Prostate gland (tissue), 2 donors: Measurements from ENCODE around the gene STXBP6. TPM values are rescaled to one million over a fixed set of nuclear protein-coding genes. Genes with fewer than 3 reads are reported as not detected.

Experiments
- DNase-seq: peaks from one replicate; pipeline ENCODE4 v3.0.0-alpha.2; 2019; ENCODE audit warnings: low spot score
- H3K27ac ChIP-seq, 2 donors: fragments of 200-600 bp; sonication (generic); 2 replicates each; pipeline ENCODE4 v1.5.1; 2017 to 2019
- H3K27me3 ChIP-seq: fragments of 200-600 bp; sonication (generic); replicated peaks from 2 replicates; pipeline ENCODE4 v1.5.1; 2019; ENCODE audit not compliant: insufficient read depth
- H3K36me3 ChIP-seq, 2 donors: fragments of 200-600 bp; sonication (generic); 1 replicate in 1 of 2; 2 replicates in 1 of 2; pipeline versions ENCODE4 v1.5.1 to v1.8.1; 2017 to 2019
- H3K4me1 ChIP-seq: fragments of 200-600 bp; sonication (generic); replicated peaks from 2 replicates; pipeline ENCODE4 v1.5.1; 2019
- H3K4me3 ChIP-seq, 2 donors: fragments of 200-600 bp; sonication (generic); 2 replicates each; pipeline ENCODE4 v1.5.1; 2017 to 2019
- H3K9me3 ChIP-seq: fragments of 200-600 bp; sonication (generic); 2 replicates; pipeline ENCODE4 v1.5.1; 2017
- POLR2A ChIP-seq: fragments of 450-650 bp; IDR thresholded peaks from one replicate; pipeline ENCODE4 v1.6.1; 2016; ENCODE audit warnings: antibody characterized with exemption, mild to moderate bottlenecking
- POLR2AphosphoS5 ChIP-seq: sonication (generic); formaldehyde crosslinking; IDR thresholded peaks from one replicate; pipeline ENCODE4 v1.6.1; 2017; ENCODE audit warnings: antibody characterized with exemption
- WGBS: methylation state at CpG from one replicate; pipeline ENCODE4 v1.1.5; 2018; 5-methylcytosine and 5-hydroxymethylcytosine counted together
- intact Hi-C: fragments of 100-400 bp; cut with DNase I; formaldehyde crosslinking; loops from one replicate; pipeline ENCODE4 v1.14.2; 2022
- total RNA-seq, 2 donors: library from RNA; depleted of rRNA; stranded (reverse); fragments of >200 nt; gene quantifications; one replicate each; pipeline ENCODE4 v1.1.0, GENCODE V29; 2016
- TF ChIP-seq, protein P1 (sequence below), 4 experiments: fragments of 200-600 bp in 2 of 4; fragments of 450-650 bp in 2 of 4; sonication (generic) in 2 of 4; IDR thresholded peaks; 1 replicate in 3 of 4; 2 replicates in 1 of 4; pipeline ENCODE4 v1.5.1; 2016 to 2019; ENCODE audit warnings: antibody characterized with exemption in 4 of 4, mild to moderate bottlenecking in 2 of 4, moderate library complexity in 2 of 4

The STXBP6 gene
- total RNA-seq, 2 donors from 2014 or later: 12.4 to 32.3 TPM

DNA sequence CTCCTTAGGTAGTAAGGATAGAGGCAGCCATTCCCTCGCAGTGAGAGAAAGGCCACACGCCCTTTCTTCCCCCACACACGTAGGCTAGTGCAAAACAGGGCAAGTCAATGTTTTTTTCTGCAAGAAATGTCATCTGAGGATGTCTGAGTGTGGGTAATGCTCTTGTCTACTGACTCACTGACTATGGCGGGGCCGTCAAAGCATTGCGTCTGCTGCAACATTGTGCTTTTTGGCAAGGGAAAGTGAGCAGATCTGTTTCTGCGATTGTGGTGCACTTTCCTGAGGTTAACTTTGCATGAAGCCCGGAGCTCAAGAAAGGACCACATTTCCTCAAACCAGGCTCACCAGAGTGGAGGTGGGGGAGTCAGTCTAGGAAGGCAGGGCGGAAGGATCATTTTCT, 234.4 kb downstream of the STXBP6 start:
- TF ChIP-seq, protein P1, sequence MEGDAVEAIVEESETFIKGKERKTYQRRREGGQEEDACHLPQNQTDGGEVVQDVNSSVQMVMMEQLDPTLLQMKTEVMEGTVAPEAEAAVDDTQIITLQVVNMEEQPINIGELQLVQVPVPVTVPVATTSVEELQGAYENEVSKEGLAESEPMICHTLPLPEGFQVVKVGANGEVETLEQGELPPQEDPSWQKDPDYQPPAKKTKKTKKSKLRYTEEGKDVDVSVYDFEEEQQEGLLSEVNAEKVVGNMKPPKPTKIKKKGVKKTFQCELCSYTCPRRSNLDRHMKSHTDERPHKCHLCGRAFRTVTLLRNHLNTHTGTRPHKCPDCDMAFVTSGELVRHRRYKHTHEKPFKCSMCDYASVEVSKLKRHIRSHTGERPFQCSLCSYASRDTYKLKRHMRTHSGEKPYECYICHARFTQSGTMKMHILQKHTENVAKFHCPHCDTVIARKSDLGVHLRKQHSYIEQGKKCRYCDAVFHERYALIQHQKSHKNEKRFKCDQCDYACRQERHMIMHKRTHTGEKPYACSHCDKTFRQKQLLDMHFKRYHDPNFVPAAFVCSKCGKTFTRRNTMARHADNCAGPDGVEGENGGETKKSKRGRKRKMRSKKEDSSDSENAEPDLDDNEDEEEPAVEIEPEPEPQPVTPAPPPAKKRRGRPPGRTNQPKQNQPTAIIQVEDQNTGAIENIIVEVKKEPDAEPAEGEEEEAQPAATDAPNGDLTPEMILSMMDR (IDR thresholded peaks at IDR 0.05): no peak
- no peak for TF ChIP-seq POLR2AphosphoS5
- no peak for TF ChIP-seq POLR2A
- WGBS: 88% methylated on average over 9 of the region's 9 CpGs
- H3K27me3 ChIP-seq: no peaks in the 10 kb centered on the region
- no peaks in the 10 kb centered on the region for H3K36me3 ChIP-seq
- H3K4me1 ChIP-seq: peaks cover 32% of the 10 kb centered on the region
- no peaks in the 10 kb centered on the region for H3K9me3 ChIP-seq
- no peak overlapping the region for H3K27ac ChIP-seq
- DNase-seq: no peak
- no peak overlapping the region for H3K4me3 ChIP-seq
- intact Hi-C loops: loop anchor here (5.0 kb wide), 1 partner anchor 227 kb away; no protein-coding TSS in a partner anchor

DNA sequence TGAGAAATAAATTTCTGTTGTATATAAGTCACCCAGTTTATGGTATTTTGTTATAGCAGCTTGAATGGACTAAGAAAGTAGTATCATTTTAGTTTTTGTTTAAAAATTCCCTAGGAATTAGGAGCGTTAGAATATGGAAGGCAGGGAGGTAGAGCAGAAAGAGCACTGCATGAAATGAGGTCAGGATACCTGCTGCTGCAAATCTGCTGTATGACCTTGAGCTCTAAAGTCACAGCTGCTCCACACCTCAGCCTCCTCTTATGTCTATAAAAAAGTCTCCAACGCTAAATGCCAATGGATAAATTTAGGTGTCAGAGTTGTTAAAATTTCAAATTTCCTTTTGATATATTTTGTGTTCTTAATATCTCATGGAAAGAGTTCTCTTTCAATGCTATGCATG, 235.0 kb downstream of the STXBP6 start:
- Histone ChIP-seq H3K4me1 (peaks cover 32% of the 10 kb centered on the region), H3K27ac (peak overlapping the region in 1 of 2 donors; percentile 8), H3K9me3 (no peaks in the 10 kb centered on the region), H3K36me3 (no peaks in the 10 kb centered on the region), H3K27me3 (no peaks in the 10 kb centered on the region), H3K4me3 (no peak overlapping the region)
- intact Hi-C loops: loop anchor here (5.0 kb wide), 1 partner anchor 227 kb away; no protein-coding TSS in a partner anchor
- 86% methylated on average over 2 of the region's 2 CpGs for WGBS
- TF ChIP-seq, protein P1 (IDR thresholded peaks at IDR 0.05): no peak
- TF ChIP-seq POLR2AphosphoS5 (no peak), POLR2A (no peak)
- no peak for DNase-seq

DNA sequence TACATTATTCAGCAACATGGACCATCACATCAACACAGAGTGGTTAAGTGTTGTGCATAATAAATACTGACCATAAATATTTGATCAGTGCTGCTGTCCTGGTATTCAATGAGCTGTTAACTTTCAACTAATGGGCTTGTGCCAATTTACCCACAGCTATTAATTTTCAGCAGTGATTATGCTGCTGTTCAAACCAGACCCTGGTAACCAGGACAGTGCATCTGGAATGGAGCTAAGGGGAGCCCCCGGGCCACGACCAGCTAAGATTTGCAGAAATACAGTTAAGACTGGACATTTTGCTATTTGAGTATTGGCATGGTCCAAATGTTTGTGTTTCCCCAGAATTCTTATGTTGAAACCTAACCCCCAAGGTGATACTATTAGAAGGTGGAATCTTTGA, 235.6 kb downstream of the STXBP6 start:
- peaks cover 32% of the 10 kb centered on the region for H3K4me1 ChIP-seq
- no peaks in the 10 kb centered on the region for H3K36me3 ChIP-seq
- intact Hi-C loops: no loop called here
- H3K9me3 ChIP-seq: no peaks in the 10 kb centered on the region
- no peaks in the 10 kb centered on the region for H3K27me3 ChIP-seq
- H3K4me3 ChIP-seq: no peak overlapping the region
- WGBS: 98% methylated on average over 2 of the region's 2 CpGs
- peak overlapping the region in 1 of 2 donors; percentile 8 for H3K27ac ChIP-seq
- DNase-seq: no peak
- TF ChIP-seq POLR2AphosphoS5 (no peak), POLR2A (no peak)
- TF ChIP-seq, protein P1 (IDR thresholded peaks at IDR 0.05): no peak

DNA sequence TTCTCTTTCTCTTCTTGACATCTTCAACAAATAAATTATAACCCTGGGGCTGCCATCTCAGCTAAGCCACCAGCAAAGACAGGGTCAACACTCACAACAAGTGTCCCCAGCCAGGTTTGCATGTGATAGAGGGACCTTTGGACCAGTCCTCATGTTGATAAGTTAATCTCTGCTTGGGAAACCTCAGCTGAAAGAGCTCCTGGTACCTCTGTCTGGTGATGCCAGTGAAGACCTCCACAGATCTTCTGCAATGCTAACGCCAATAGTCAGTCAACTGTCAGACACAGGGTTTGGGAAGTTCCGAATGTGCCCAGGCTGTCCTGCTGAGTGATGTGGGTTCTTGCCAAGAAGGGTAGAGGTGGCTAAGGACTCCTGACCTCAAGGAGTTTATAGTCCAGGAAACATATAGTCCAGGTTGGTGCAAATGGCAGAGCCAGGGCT, 236.1 kb downstream of the STXBP6 start:
- H3K4me3 ChIP-seq: no peak overlapping the region
- 96% methylated on average over 2 of the region's 2 CpGs for WGBS
- intact Hi-C loops: no loop called here
- no peaks in the 10 kb centered on the region for H3K27me3 ChIP-seq
- no peak for DNase-seq
- H3K27ac ChIP-seq: peak overlapping the region in 1 of 2 donors; percentile 2
- no peaks in the 10 kb centered on the region for H3K9me3 ChIP-seq
- no peaks in the 10 kb centered on the region for H3K36me3 ChIP-seq
- H3K4me1 ChIP-seq: peaks cover 32% of the 10 kb centered on the region
- TF ChIP-seq, protein P1 (IDR thresholded peaks at IDR 0.05): no peak
- TF ChIP-seq POLR2AphosphoS5 (no peak), POLR2A (no peak)

DNA sequence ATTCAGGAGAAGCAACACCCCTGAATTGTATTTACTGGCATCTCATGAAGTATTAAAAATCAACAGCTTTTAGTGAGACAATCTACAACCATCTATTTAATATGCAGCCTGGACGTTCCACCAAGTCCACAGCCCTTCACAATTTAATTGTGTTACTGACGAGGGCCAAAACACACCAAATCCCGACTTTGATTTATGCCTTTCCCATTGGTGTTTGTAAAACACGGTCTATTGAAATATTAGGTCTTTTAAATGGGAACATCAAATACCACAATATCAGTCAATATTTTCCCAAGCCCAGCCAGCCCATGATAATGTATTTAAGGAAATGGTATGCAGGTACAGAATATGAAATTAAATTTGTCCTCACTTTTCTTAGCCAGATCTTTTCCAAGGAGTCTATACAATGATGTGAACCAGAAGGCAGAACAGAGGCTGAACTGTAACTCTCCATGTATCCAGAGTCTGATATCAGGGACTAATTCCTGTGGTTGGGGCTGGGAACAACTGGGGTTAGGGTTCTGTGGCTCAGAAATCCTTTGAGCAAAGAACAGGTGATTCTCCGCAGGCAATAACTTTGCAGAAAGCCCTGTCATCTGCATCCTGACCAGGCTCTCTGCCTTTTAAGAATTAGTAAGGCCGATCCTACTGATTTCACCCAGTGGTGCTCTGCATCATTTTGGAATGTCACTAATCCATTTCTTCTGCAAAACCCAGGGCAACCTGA, 236.7 kb downstream of the STXBP6 start:
- WGBS: 55% methylated on average over 6 of the region's 6 CpGs
- H3K27me3 ChIP-seq: no peaks in the 10 kb centered on the region
- H3K4me1 ChIP-seq: peaks cover 30% of the 10 kb centered on the region
- intact Hi-C loops: no loop called here
- DNase-seq: peak; percentile 39
- TF ChIP-seq POLR2AphosphoS5 (peak; percentile 75), POLR2A (no peak)
- TF ChIP-seq, protein P1 (IDR thresholded peaks at IDR 0.05): no peak
- no peaks in the 10 kb centered on the region for H3K36me3 ChIP-seq
- H3K9me3 ChIP-seq: no peaks in the 10 kb centered on the region
- H3K4me3 ChIP-seq: no peak overlapping the region
- H3K27ac ChIP-seq: peak overlapping the region in 1 of 2 donors; percentile 2
